ENCODE measurements around the gene C20orf202.

Gene C20orf202

GRCh38 chr20:1155342-1155741 lies 47.9 kb upstream of the C20orf202 start:
- Histone ChIP-seq H3K27ac (ENCODE audit: low read depth, low read length, poor library complexity, severe bottlenecking) (no peak overlapping the region), H3F3A (ENCODE audit: insufficient read depth, low read length) (no peaks in the 10 kb centered on the region), H3K4me2 (ENCODE audit: low read length) (no peak overlapping the region), H2AFZ (ENCODE audit: low read length) (no peak overlapping the region), H3K9me3 (ENCODE audit: low read length) (0 out of 2 replicates have a peak, but pooled peaks cover 2% of the 10 kb centered on the region), H3K9me2 (ENCODE audit: low read depth, low read length) (no peaks in the 10 kb centered on the region), H3K9ac (ENCODE audit: low read length) (no peak overlapping the region), H3K27me3 (ENCODE audit: insufficient read depth, low read length) (no peaks in the 10 kb centered on the region), H4K20me1 (ENCODE audit: insufficient read depth, low read length) (no peaks in the 10 kb centered on the region), H3K79me2 (ENCODE audit: insufficient read depth, low read length) (no peaks in the 10 kb centered on the region), H3K4me3 (ENCODE audit: low read depth, low read length, poor library complexity, severe bottlenecking) (no peak overlapping the region), H3K4me1 (ENCODE audit: insufficient read depth, low read length, severe bottlenecking) (no peaks in the 10 kb centered on the region), H3K36me3 (ENCODE audit: insufficient read depth, low read length) (peaks cover 66% of the 10 kb centered on the region)
- TF ChIP-seq EZH2 (IDR thresholded peaks at IDR 0.05; ENCODE audit: borderline replicate concordance, low read length) (no peak), CTCF (IDR thresholded peaks at IDR 0.05; ENCODE audit: low read length) (no peak)

- H3K9me2 ChIP-seq (ENCODE audit: low read depth, low read length): no peaks in the 10 kb centered on the region
- H3K27me3 ChIP-seq (ENCODE audit: insufficient read depth, low read length): no peaks in the 10 kb centered on the region
- no peaks in the 10 kb centered on the region for H3F3A ChIP-seq (ENCODE audit: insufficient read depth, low read length)
- H3K4me2 ChIP-seq (ENCODE audit: low read length): no peak overlapping the region
- no peak overlapping the region for H2AFZ ChIP-seq (ENCODE audit: low read length)
- peaks cover 67% of the 10 kb centered on the region for H3K36me3 ChIP-seq (ENCODE audit: insufficient read depth, low read length)
- H3K9me3 ChIP-seq (ENCODE audit: low read length): 0 out of 2 replicates have a peak, but pooled peaks cover 2% of the 10 kb centered on the region
- TF ChIP-seq CTCF (IDR thresholded peaks at IDR 0.05; ENCODE audit: low read length): no peak
- TF ChIP-seq EZH2 (IDR thresholded peaks at IDR 0.05; ENCODE audit: borderline replicate concordance, low read length): no peak
- no peaks in the 10 kb centered on the region for H3K79me2 ChIP-seq (ENCODE audit: insufficient read depth, low read length)
- H3K27ac ChIP-seq (ENCODE audit: low read depth, low read length, poor library complexity, severe bottlenecking): no peak overlapping the region
- no peak overlapping the region for H3K9ac ChIP-seq (ENCODE audit: low read length)
- peaks cover 9% of the 10 kb centered on the region for H3K4me1 ChIP-seq (ENCODE audit: insufficient read depth, low read length, severe bottlenecking)
- H3K4me3 ChIP-seq (ENCODE audit: low read depth, low read length, poor library complexity, severe bottlenecking): no peak overlapping the region
- H4K20me1 ChIP-seq (ENCODE audit: insufficient read depth, low read length): no peaks in the 10 kb centered on the region
Observed at GRCh38 chr20:1160496-1160895, 42.8 kb upstream of the C20orf202 start.

GRCh38 chr20:1160991-1161390 lies 42.3 kb upstream of the C20orf202 start:
- TF ChIP-seq CTCF (IDR thresholded peaks at IDR 0.05; ENCODE audit: low read length): no peak
- no peak for TF ChIP-seq EZH2 (IDR thresholded peaks at IDR 0.05; ENCODE audit: borderline replicate concordance, low read length)
- no peak overlapping the region for H3K4me3 ChIP-seq (ENCODE audit: low read depth, low read length, poor library complexity, severe bottlenecking)
- H3K79me2 ChIP-seq (ENCODE audit: insufficient read depth, low read length): no peaks in the 10 kb centered on the region
- H4K20me1 ChIP-seq (ENCODE audit: insufficient read depth, low read length): no peaks in the 10 kb centered on the region
- H3K36me3 ChIP-seq (ENCODE audit: insufficient read depth, low read length): peaks cover 67% of the 10 kb centered on the region
- H3K27ac ChIP-seq (ENCODE audit: low read depth, low read length, poor library complexity, severe bottlenecking): no peak overlapping the region
- H3K9ac ChIP-seq (ENCODE audit: low read length): no peak overlapping the region
- no peaks in the 10 kb centered on the region for H3K27me3 ChIP-seq (ENCODE audit: insufficient read depth, low read length)
- H3K4me1 ChIP-seq (ENCODE audit: insufficient read depth, low read length, severe bottlenecking): peaks cover 9% of the 10 kb centered on the region
- H2AFZ ChIP-seq (ENCODE audit: low read length): no peak overlapping the region
- no peaks in the 10 kb centered on the region for H3F3A ChIP-seq (ENCODE audit: insufficient read depth, low read length)
- H3K9me2 ChIP-seq (ENCODE audit: low read depth, low read length): no peaks in the 10 kb centered on the region
- 0 out of 2 replicates have a peak, but pooled peaks cover 2% of the 10 kb centered on the region for H3K9me3 ChIP-seq (ENCODE audit: low read length)
- H3K4me2 ChIP-seq (ENCODE audit: low read length): no peak overlapping the region
